Activated naive CD4-positive, alpha-beta T cell treated with anti-CD3 and anti-CD28 coated beads, Interleukin-2, amount 50 U/mL, for 72 hours (primary cell): Measurements from ENCODE around the gene VGF. TPM values are rescaled to one million over a fixed set of nuclear protein-coding genes. Genes with fewer than 3 reads are reported as not detected.
A peak's percentile ranks its signal among the peaks of the same experiment; 100 is the strongest.

ENCODE experiments used
- ATAC-seq, 2 donors: fragments of 150-1000 bp; cut with Tn5 transposase; 2 replicates each; pipeline ENCODE4 v1.10.0; 2021; ENCODE audit warnings: mild to moderate bottlenecking in 2 of 2, moderate library complexity in 2 of 2
- DNase-seq, 2 donors: peaks; one replicate each; pipeline ENCODE4 v3.0.0; 2021 to 2022; ENCODE audit warnings: low spot score in 2 of 2
- H3K27ac Mint-ChIP-seq, 2 donors: one replicate each; pipeline ENCODE4 v1.8.0; 2022; ENCODE audit warnings: mild to moderate bottlenecking in 2 of 2, mixed read lengths in 2 of 2
- H3K36me3 Mint-ChIP-seq, 2 donors: one replicate each; pipeline ENCODE4 v1.8.0; 2022; ENCODE audit warnings: mixed read lengths in 2 of 2
- H3K9me3 Mint-ChIP-seq, 2 donors: one replicate each; pipeline ENCODE4 v1.8.0; 2022; ENCODE audit warnings: mixed read lengths in 2 of 2
- total RNA-seq, 2 donors: library from RNA; stranded (reverse); gene quantifications; one replicate each; pipeline ENCODE4 v1.2.3, GENCODE V29; 2022

Gene VGF
- total RNA-seq, 2 donors from 2014 or later: not detected

- no peak for DNase-seq
- no peak overlapping the region for H3K27ac Mint-ChIP-seq
- no peak for ATAC-seq
- H3K36me3 Mint-ChIP-seq: peaks cover under 1 to 18% of the 10 kb centered on the region in 2 donors
- H3K9me3 Mint-ChIP-seq: no peaks in the 10 kb centered on the region
Measured at GRCh38 chr7:101170617-101171441, 5.5 kb upstream of the VGF start.

- ATAC-seq (peak; percentile 50 to 52), DNase-seq (peak; percentile 77 to 91)
- Mint-ChIP-seq H3K27ac (no peak overlapping the region), H3K9me3 (no peaks in the 10 kb centered on the region), H3K36me3 (peaks cover 6 to 13% of the 10 kb centered on the region in 2 donors)
Measured at GRCh38 chr7:101169838-101170551, 4.6 kb upstream of the VGF start.

- Mint-ChIP-seq H3K27ac (no peak overlapping the region), H3K9me3 (no peaks in the 10 kb centered on the region), H3K36me3 (peaks cover 6 to 12% of the 10 kb centered on the region in 2 donors)
- DNase-seq (no peak), ATAC-seq (peak in 1 of 2 donors; percentile 2)
Measured at GRCh38 chr7:101169110-101169837, 3.9 kb upstream of the VGF start.

- no peak overlapping the region for H3K27ac Mint-ChIP-seq
- H3K9me3 Mint-ChIP-seq: no peaks in the 10 kb centered on the region
- no peak for ATAC-seq
- no peak for DNase-seq
- peaks cover 6 to 12% of the 10 kb centered on the region in 2 donors for H3K36me3 Mint-ChIP-seq
Measured at GRCh38 chr7:101168412-101169049, 3.2 kb upstream of the VGF start.

- no peak for DNase-seq
- ATAC-seq: no peak
- H3K36me3 Mint-ChIP-seq: peaks cover 6 to 12% of the 10 kb centered on the region in 2 donors
- H3K9me3 Mint-ChIP-seq: no peaks in the 10 kb centered on the region
- H3K27ac Mint-ChIP-seq: no peak overlapping the region
Measured at GRCh38 chr7:101167645-101168411, 2.5 kb upstream of the VGF start.

- DNase-seq: no peak
- ATAC-seq: no peak
Measured at GRCh38 chr7:101166909-101167644, 1.7 kb upstream of the VGF start.

GRCh38 chr7:101166648-101166908, 1.2 kb upstream of the VGF start:
- H3K27ac Mint-ChIP-seq: no peak overlapping the region
- H3K9me3 Mint-ChIP-seq: no peaks in the 10 kb centered on the region
- no peak for ATAC-seq
- H3K36me3 Mint-ChIP-seq: peaks cover 6 to 9% of the 10 kb centered on the region in 2 donors
- no peak for DNase-seq

More at GRCh38 chr7:101166909-101167644, 1.7 kb upstream of the VGF start:
- H3K9me3 Mint-ChIP-seq: no peaks in the 10 kb centered on the region
- H3K36me3 Mint-ChIP-seq: peaks cover 6 to 12% of the 10 kb centered on the region in 2 donors
- no peak overlapping the region for H3K27ac Mint-ChIP-seq

GRCh38 chr7:101165958-101166647, 734 bp upstream of the VGF start:
- Mint-ChIP-seq H3K9me3 (no peaks in the 10 kb centered on the region), H3K36me3 (peaks cover 4 to 6% of the 10 kb centered on the region in 2 donors), H3K27ac (peak overlapping the region in 1 of 2 donors; percentile 7)
- peak in 1 of 2 donors; percentile 2 for ATAC-seq
- DNase-seq: no peak

- peaks cover 0 to 16% of the 10 kb centered on the region in 2 donors for H3K36me3 Mint-ChIP-seq
- DNase-seq (no peak), ATAC-seq (no peak)
- H3K9me3 Mint-ChIP-seq: no peaks in the 10 kb centered on the region
- peak overlapping the region in 1 of 2 donors; percentile 68 for H3K27ac Mint-ChIP-seq
Measured at GRCh38 chr7:101164071-101164840, 1.1 kb downstream of the VGF start.

GRCh38 chr7:101163279-101164070, 1.9 kb downstream of the VGF start:
- Mint-ChIP-seq H3K36me3 (peaks cover under 1 to 17% of the 10 kb centered on the region in 2 donors), H3K27ac (peak overlapping the region in 1 of 2 donors; percentile 50), H3K9me3 (no peaks in the 10 kb centered on the region)
- DNase-seq: no peak
- peak in 1 of 2 donors; percentile 6 for ATAC-seq

GRCh38 chr7:101162551-101163278, 2.7 kb downstream of the VGF start:
- no peaks in the 10 kb centered on the region for H3K9me3 Mint-ChIP-seq
- no peak for ATAC-seq
- DNase-seq: no peak
- no peak overlapping the region for H3K27ac Mint-ChIP-seq
- peaks cover 5 to 17% of the 10 kb centered on the region in 2 donors for H3K36me3 Mint-ChIP-seq

GRCh38 chr7:101161692-101162471, 3.5 kb downstream of the VGF start:
- DNase-seq: no peak
- H3K9me3 Mint-ChIP-seq: no peaks in the 10 kb centered on the region
- ATAC-seq: no peak
- H3K27ac Mint-ChIP-seq: no peak overlapping the region
- peaks cover 9 to 17% of the 10 kb centered on the region in 2 donors for H3K36me3 Mint-ChIP-seq
